K562 (cell line): ENCODE results near the gene ESPN. TPM values are rescaled to one million over a fixed set of nuclear protein-coding genes. Genes with fewer than 3 reads are reported as not detected.

Experiments
- ATAC-seq: fragments of 200-7000 bp; cut with Tn5 transposase; 3 replicates; pipeline ENCODE4 v1.9.1; 2020; ENCODE audit warnings: moderate library complexity
- BruUV-seq: library from RNA; stranded (reverse); fragments of 400-500 nt; replicated peaks from 2 replicates; lab custom pipeline; 2021; lab: Mats Ljungman, UMichigan
- CTCF ChIA-PET: fragments of 300-600 bp; formaldehyde crosslinking; extraction: SDS; loops from one replicate; lab custom pipeline; 2021; ENCODE audit warnings: low intra/inter-chr PET ratio; lab: Yijun Ruan, JAX
- POLR2A ChIA-PET: fragments of 300-600, 350-650 bp; sonication (Branson Sonifier 250); formaldehyde crosslinking; extraction: SDS; loops from one replicate; lab custom pipeline; 2021; ENCODE audit warnings: antibody characterized with exemption, inconsistent platforms; lab: Yijun Ruan, JAX
- DNase-seq, 4 experiments: peaks; one replicate each; pipeline versions ENCODE4 v3.0.0 to v3.0.0-alpha.2; 2011 to 2018; ENCODE audit warnings: low spot score in 3 of 4, mixed read lengths in 3 of 4; ENCODE audit errors: extremely low read depth in 1 of 4
- FAIRE-seq: peaks from 2 replicates; lab custom pipeline; 2011; peaks lifted over from hg19 to GRCh38; lab: Jason Lieb, UNC
- H2AFZ ChIP-seq: 2 replicates; pipeline ENCODE4 v1.6.0; 2011; ENCODE audit warnings: low read depth, low read length, control low read depth, inconsistent platforms
- H3K27ac ChIP-seq: fragments of 200-600 bp; 3 replicates; pipeline ENCODE4 v1.8.0; 2011; ENCODE audit warnings: low read depth, mild to moderate bottlenecking, control low read depth, inconsistent platforms, low read length, moderate library complexity, mixed read lengths; ENCODE audit errors: extremely low read depth
- H3K27me3 ChIP-seq, 2 experiments: fragments of 300-600 bp in 1 of 2; 2 replicates in 1 of 2; 3 replicates in 1 of 2; pipeline versions ENCODE4 v1.6.0 to v1.8.0; 2011; ENCODE audit warnings: inconsistent platforms in 2 of 2, low read length in 2 of 2, mild to moderate bottlenecking in 1 of 2, mixed read lengths in 1 of 2, moderate library complexity in 1 of 2; ENCODE audit not compliant: control insufficient read depth in 2 of 2, insufficient read depth in 2 of 2
- H3K36me3 ChIP-seq: fragments of 300-600 bp; 3 replicates; pipeline ENCODE4 v1.8.0; 2011; ENCODE audit warnings: mild to moderate bottlenecking, low read length, inconsistent platforms; ENCODE audit not compliant: control insufficient read depth, insufficient read depth
- H3K4me1 ChIP-seq, 2 experiments: fragments of 200-600 bp in 1 of 2; replicated peaks in 1 of 2; 2 replicates in 1 of 2; 3 replicates in 1 of 2; pipeline versions ENCODE4 v1.5.1 to v1.8.0; 2011; ENCODE audit warnings: inconsistent platforms in 2 of 2, low read length in 2 of 2, mild to moderate bottlenecking in 1 of 2, mixed read lengths in 1 of 2, moderate library complexity in 1 of 2; ENCODE audit not compliant: control insufficient read depth in 2 of 2, insufficient read depth in 2 of 2
- H3K4me2 ChIP-seq: 2 replicates; pipeline ENCODE4 v1.6.1; 2011; ENCODE audit warnings: low read length, control low read depth, inconsistent platforms, mixed read lengths; ENCODE audit not compliant: insufficient read depth
- H3K4me3 ChIP-seq: fragments of 200-600 bp; sonication (generic), shearing (Covaris generic); 2 replicates; pipeline ENCODE4 v1.5.1; 2016; ENCODE audit warnings: control low read depth, inconsistent platforms
- H3K79me2 ChIP-seq: fragments of 200-600 bp; 3 replicates; pipeline ENCODE4 v1.8.0; 2011; ENCODE audit warnings: low read length, inconsistent platforms; ENCODE audit not compliant: control insufficient read depth, insufficient read depth
- H3K9ac ChIP-seq, 2 experiments: 2 replicates each; pipeline versions ENCODE4 v1.6.0 to v1.6.1; 2011; ENCODE audit warnings: low read depth in 2 of 2, low read length in 2 of 2, control low read depth in 1 of 2, inconsistent platforms in 1 of 2, mild to moderate bottlenecking in 1 of 2, mixed read lengths in 1 of 2; ENCODE audit not compliant: insufficient read depth in 1 of 2
- H3K9me1 ChIP-seq: one replicate; pipeline ENCODE4 v1.6.0; 2011; ENCODE audit warnings: inconsistent platforms, mild to moderate bottlenecking, low read length, moderate library complexity; ENCODE audit not compliant: control insufficient read depth, insufficient read depth
- H3K9me3 ChIP-seq: replicated peaks from 2 replicates; pipeline ENCODE4 v1.5.1; 2011; ENCODE audit warnings: low read depth, low read length, inconsistent platforms; ENCODE audit not compliant: control insufficient read depth, insufficient read depth
- H4K20me1 ChIP-seq: replicated peaks from 2 replicates; pipeline ENCODE4 v1.6.1; 2011; ENCODE audit warnings: low read length, inconsistent platforms, mixed read lengths; ENCODE audit not compliant: control insufficient read depth, insufficient read depth
- BCOR ChIP-seq: fragments of 450-650 bp; IDR thresholded peaks from 2 replicates; pipeline ENCODE4 v1.6.1; 2016
- BRCA1 ChIP-seq, 2 experiments: fragments of 450-650 bp in 1 of 2; sonication (generic) in 1 of 2; formaldehyde crosslinking in 1 of 2; IDR thresholded peaks; 2 replicates each; pipeline versions ENCODE4 v1.5.0 to v1.6.1; 2017 to 2020; ENCODE audit warnings: mild to moderate bottlenecking in 1 of 2, missing genetic modification reagents in 1 of 2
- BRD4 ChIP-seq: fragments of 200-600 bp; sonication (generic); IDR thresholded peaks from 2 replicates; pipeline ENCODE4 v1.6.1; 2017; ENCODE audit warnings: inconsistent platforms
- DPF2 ChIP-seq: fragments of 450-650 bp; IDR thresholded peaks from 2 replicates; pipeline ENCODE4 v1.6.1; 2016
- GTF2E2 ChIP-seq: fragments of 200-800 bp; sonication (Bioruptor generic); IDR thresholded peaks from 2 replicates; pipeline ENCODE4 v1.6.1; 2016; ENCODE audit warnings: missing genetic modification characterization, missing compliant biosample characterization
- HLTF ChIP-seq: fragments of 450-650 bp; IDR thresholded peaks from 2 replicates; pipeline ENCODE4 v1.6.1; 2016
- NFATC3 ChIP-seq: fragments of 450-650 bp; IDR thresholded peaks from 2 replicates; pipeline ENCODE4 v1.6.1; 2017; ENCODE audit warnings: mild to moderate bottlenecking
- NUFIP1 ChIP-seq: fragments of 450-650 bp; IDR thresholded peaks from 2 replicates; pipeline ENCODE4 v1.6.1; 2018; ENCODE audit not compliant: partially characterized antibody
- POLR2B ChIP-seq: fragments of 450-650 bp; IDR thresholded peaks from 2 replicates; pipeline ENCODE4 v1.6.1; 2018; ENCODE audit warnings: low read depth; ENCODE audit not compliant: partially characterized antibody
- PREB ChIP-seq: sonication (generic); formaldehyde crosslinking; IDR thresholded peaks from 2 replicates; pipeline ENCODE4 v1.8.1; 2023; ENCODE audit warnings: mild to moderate bottlenecking, missing genetic modification reagents
- RBM25 ChIP-seq: fragments of 200-400 bp; formaldehyde crosslinking; IDR thresholded peaks from 2 replicates; pipeline ENCODE4 v1.6.1; 2018; ENCODE audit warnings: low read length, low read depth, moderate library complexity; ENCODE audit not compliant: severe bottlenecking
- ZBTB9 ChIP-seq: fragments of 450-650 bp; formaldehyde crosslinking; IDR thresholded peaks from 2 replicates; pipeline ENCODE4 v1.4.0; 2020; ENCODE audit warnings: mild to moderate bottlenecking, moderate library complexity
- ZFP91 ChIP-seq: sonication (generic); formaldehyde crosslinking; IDR thresholded peaks from 2 replicates; pipeline ENCODE4 v1.8.0; 2022; ENCODE audit warnings: mild to moderate bottlenecking, missing genetic modification reagents
- ZFX ChIP-seq: sonication (generic); formaldehyde crosslinking; IDR thresholded peaks from 2 replicates; pipeline ENCODE4 v1.8.0; 2022; ENCODE audit warnings: mild to moderate bottlenecking, missing genetic modification reagents, moderate library complexity
- ZNF146 ChIP-seq: IDR thresholded peaks from one replicate; pipeline ENCODE4 v1.6.1; 2018; ENCODE audit warnings: missing compliant biosample characterization; ENCODE audit not compliant: unreplicated experiment
- ZNF165 ChIP-seq: fragments of 250-450 bp; sonication (Bioruptor Pico); IDR thresholded peaks from 2 replicates; pipeline ENCODE4 v1.4.0; 2020; ENCODE audit warnings: borderline replicate concordance
- ZNF274 ChIP-seq: IDR thresholded peaks from 2 replicates; pipeline ENCODE4 v1.6.1; 2011; ENCODE audit warnings: low read depth, mild to moderate bottlenecking, low read length, moderate library complexity, borderline replicate concordance
- ZNF408 ChIP-seq: fragments of 250-450 bp; sonication (Bioruptor Pico); IDR thresholded peaks from 2 replicates; pipeline ENCODE4 v1.4.0; 2020; ENCODE audit warnings: low read depth, mild to moderate bottlenecking, moderate library complexity
- ZNF668 ChIP-seq: fragments of 250-450 bp; sonication (Bioruptor Pico); IDR thresholded peaks from 2 replicates; pipeline ENCODE4 v1.8.0; 2022; ENCODE audit warnings: mild to moderate bottlenecking, inconsistent platforms
- whole genome bisulfite sequencing: fragments of 100-300 bp; shearing (Covaris generic); methylation state at CpG from one replicate; pipeline ENCODE4 v1.1.6; 2016; ENCODE audit warnings: low coverage, mixed read lengths; ENCODE audit not compliant: insufficient coverage; ENCODE audit errors: missing lambda C conversion rate; 5-methylcytosine and 5-hydroxymethylcytosine counted together
- in situ Hi-C: fragments of 300-500 bp; cut with MboI; formaldehyde crosslinking; loops from 4 replicates; pipeline ENCODE4 v1.15.0; 2018; ENCODE audit warnings: inconsistent platforms, mixed read lengths
- intact Hi-C: fragments of 100-400 bp; cut with micrococcal nuclease; formaldehyde crosslinking; loops from 2 replicates; pipeline ENCODE4 v1.14.2; 2022
- polyA plus RNA-seq, 8 experiments: library from polyadenylated mRNA; depleted of rRNA in 4 of 8; stranded (reverse) in 5 of 8; unstranded in 3 of 8; fragments of >200 nt; fragmentation: Nextera tagmentation in 2 of 8; fragmentation: Illumina TruSeq in 1 of 8; extraction: Ambion mirVana in 2 of 8; extraction: Trizol in 1 of 8; gene quantifications; 2 replicates each; pipeline versions ENCODE4 v1.2.1 to v1.2.3, GENCODE V29; 2011 to 2014; ENCODE audit warnings: inconsistent platforms in 1 of 8, missing spikeins in 1 of 8
- total RNA-seq, 7 experiments: library from RNA; depleted of rRNA in 6 of 7; stranded (reverse); fragments of >200 nt in 6 of 7; fragmentation: Illumina TruSeq in 2 of 7; extraction: Trizol in 2 of 7; gene quantifications; 2 replicates each; pipeline versions ENCODE4 v1.2.1 to v1.2.3, GENCODE V29; 2011 to 2021; ENCODE audit warnings: low replicate concordance in 1 of 7

The ESPN gene
- total and polyA plus RNA-seq, 9 of the 15 experiments (the other 6 are each of a cell fraction or from before 2014, with no cell fraction given): 0.07 to 1.2 (median 0.45) TPM; not detected in 3

GRCh38 chr1:6500544-6501278, 76.1 kb downstream of the ESPN start (continued):
- TF ChIP-seq ZBTB9 (CRISPR knock-in tag) (no peak), ZNF274 (no peak), ZNF165 (CRISPR knock-in tag) (no peak), DPF2 (no peak), NFATC3 (no peak)

- 3% methylated on average over 10 of the region's 10 CpGs for WGBS
- no peak for ATAC-seq
- H4K20me1 ChIP-seq: peaks cover 40% of the 10 kb centered on the region
- H3K9ac ChIP-seq: 0 out of 4 replicates have a peak overlapping the region, but pooled peaks of 1 of the 2 experiments have one; percentile 62
- DNase-seq: no peak
- no peaks in the 10 kb centered on the region for H3K9me1 ChIP-seq
- no peak overlapping the region for H3K27ac ChIP-seq
- H3K36me3 ChIP-seq: no peaks in the 10 kb centered on the region
- no peak overlapping the region for H2AFZ ChIP-seq
- H3K79me2 ChIP-seq: no peaks in the 10 kb centered on the region
- POLR2A ChIA-PET: interaction anchor here (1.4 kb wide), 1 partner anchor 11 kb away, joined by 5 read pairs; no protein-coding TSS in a partner anchor
- BruUV-seq: no TSS peak
- intact Hi-C loops: no loop called here
- CTCF ChIA-PET: no interaction called here
- H3K4me3 ChIP-seq: no peak overlapping the region
- FAIRE-seq: peak; percentile 75
- peaks cover 74 to 88% of the 10 kb centered on the region in 2 experiments for H3K27me3 ChIP-seq
- H3K9me3 ChIP-seq: no peaks in the 10 kb centered on the region
- in situ Hi-C loops: no loop called here
- peaks cover 0 to 69% of the 10 kb centered on the region in 2 experiments; a peak in 2 of 5 replicates for H3K4me1 ChIP-seq
- H3K4me2 ChIP-seq: no peak overlapping the region
- TF ChIP-seq RBM25: peak; percentile 93
- TF ChIP-seq NUFIP1: no peak
- TF ChIP-seq GTF2E2 (tag): no peak
- no peak for TF ChIP-seq PREB (CRISPR knock-in tag)
- no peak for TF ChIP-seq POLR2B
- TF ChIP-seq BRCA1 (IDR thresholded peaks at IDR 0.05): no peak
- no peak for TF ChIP-seq BRCA1 (CRISPR knock-in tag; IDR thresholded peaks at IDR 0.05)
- no peak for TF ChIP-seq ZNF668 (CRISPR knock-in tag)
- TF ChIP-seq ZNF146 (CRISPR knock-in tag): no peak
- TF ChIP-seq BCOR: peak; percentile 99
- TF ChIP-seq ZFP91: no peak
- TF ChIP-seq ZFX (CRISPR knock-in tag): no peak
- no peak for TF ChIP-seq HLTF
- TF ChIP-seq ZNF408 (CRISPR knock-in tag): no peak
- TF ChIP-seq BRD4: no peak
These were observed 76.8 kb downstream of the ESPN start for GRCh38 chr1:6501279-6501813.
